Stimulated activated CD8-positive, alpha-beta memory T cell treated with anti-CD3 and anti-CD28 coated beads, Interleukin-4, amount 100 ng/mL, for 24 hours (primary cell): ENCODE measurements around the gene MIEF1.

Experiments
- DNase-seq: peaks from one replicate; pipeline ENCODE4 v3.0.0-alpha.2; 2020; ENCODE audit warnings: low read depth

The MIEF1 gene

GRCh38 chr22:39470451-39471291 is 31.4 kb upstream of the MIEF1 start:
- no peak for DNase-seq

- DNase-seq = no peak
Observed at GRCh38 chr22:39471381-39472141, 30.5 kb upstream of the MIEF1 start.

GRCh38 chr22:39472570-39473556 is 29.2 kb upstream of the MIEF1 start:
- DNase-seq = no peak

GRCh38 chr22:39473851-39474250 is 28.2 kb upstream of the MIEF1 start:
- no peak for DNase-seq

GRCh38 chr22:39474351-39475111 is 27.6 kb upstream of the MIEF1 start:
- DNase-seq = no peak

- DNase-seq = no peak
Observed at GRCh38 chr22:39475337-39475736, 26.8 kb upstream of the MIEF1 start.

GRCh38 chr22:39475902-39476301 is 26.2 kb upstream of the MIEF1 start:
- no peak for DNase-seq

GRCh38 chr22:39476664-39477063 is 25.4 kb upstream of the MIEF1 start:
- no peak for DNase-seq

GRCh38 chr22:39477542-39477941 is 24.5 kb upstream of the MIEF1 start:
- DNase-seq = no peak

- DNase-seq = no peak
Observed at GRCh38 chr22:39478441-39478850, 23.6 kb upstream of the MIEF1 start.

- no peak for DNase-seq
Observed at GRCh38 chr22:39479254-39479653, 22.8 kb upstream of the MIEF1 start.

- no peak for DNase-seq
Observed at GRCh38 chr22:39480557-39480956, 21.5 kb upstream of the MIEF1 start.

- DNase-seq = no peak
Observed at GRCh38 chr22:39481054-39481453, 21.0 kb upstream of the MIEF1 start.

GRCh38 chr22:39481595-39481994 is 20.5 kb upstream of the MIEF1 start:
- DNase-seq = no peak

- no peak for DNase-seq
Observed at GRCh38 chr22:39482768-39483167, 19.3 kb upstream of the MIEF1 start.

GRCh38 chr22:39486951-39487825 is 14.9 kb upstream of the MIEF1 start:
- no peak for DNase-seq

- no peak for DNase-seq
Observed at GRCh38 chr22:39487826-39488520, 14.1 kb upstream of the MIEF1 start.

- no peak for DNase-seq
Observed at GRCh38 chr22:39488563-39489083, 13.5 kb upstream of the MIEF1 start.
